ENCODE results near the gene MRPS18C.

The MRPS18C gene

DNA sequence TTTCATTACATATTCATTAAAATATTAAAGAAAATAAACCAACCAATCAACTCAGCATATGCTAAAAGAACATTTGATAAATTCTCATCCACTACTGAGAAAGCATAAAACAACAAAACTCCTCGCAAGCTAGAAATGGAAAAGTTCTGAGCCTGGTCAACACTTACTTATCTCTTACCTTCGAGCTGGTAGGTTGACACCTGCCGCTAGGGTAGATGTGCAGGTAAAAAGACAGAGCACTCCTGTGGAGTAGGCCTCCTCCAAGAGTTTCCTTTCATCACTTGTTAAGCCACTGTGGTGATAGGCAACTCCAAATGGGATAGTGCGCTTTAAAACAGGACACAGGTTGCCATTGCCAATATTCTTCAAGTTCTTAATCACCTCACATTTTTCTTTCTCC, 19.2 kb upstream of the MRPS18C start:
- DNase-seq (ENCODE audit: low read depth), result no peak
- H3K4me3 ChIP-seq (ENCODE audit: low read depth, low read length), result no peak overlapping the region
- TF ChIP-seq, protein P1, sequence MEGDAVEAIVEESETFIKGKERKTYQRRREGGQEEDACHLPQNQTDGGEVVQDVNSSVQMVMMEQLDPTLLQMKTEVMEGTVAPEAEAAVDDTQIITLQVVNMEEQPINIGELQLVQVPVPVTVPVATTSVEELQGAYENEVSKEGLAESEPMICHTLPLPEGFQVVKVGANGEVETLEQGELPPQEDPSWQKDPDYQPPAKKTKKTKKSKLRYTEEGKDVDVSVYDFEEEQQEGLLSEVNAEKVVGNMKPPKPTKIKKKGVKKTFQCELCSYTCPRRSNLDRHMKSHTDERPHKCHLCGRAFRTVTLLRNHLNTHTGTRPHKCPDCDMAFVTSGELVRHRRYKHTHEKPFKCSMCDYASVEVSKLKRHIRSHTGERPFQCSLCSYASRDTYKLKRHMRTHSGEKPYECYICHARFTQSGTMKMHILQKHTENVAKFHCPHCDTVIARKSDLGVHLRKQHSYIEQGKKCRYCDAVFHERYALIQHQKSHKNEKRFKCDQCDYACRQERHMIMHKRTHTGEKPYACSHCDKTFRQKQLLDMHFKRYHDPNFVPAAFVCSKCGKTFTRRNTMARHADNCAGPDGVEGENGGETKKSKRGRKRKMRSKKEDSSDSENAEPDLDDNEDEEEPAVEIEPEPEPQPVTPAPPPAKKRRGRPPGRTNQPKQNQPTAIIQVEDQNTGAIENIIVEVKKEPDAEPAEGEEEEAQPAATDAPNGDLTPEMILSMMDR (IDR thresholded peaks at IDR 0.05; ENCODE audit: low read depth, low read length, missing control alignments), result no peak

DNA sequence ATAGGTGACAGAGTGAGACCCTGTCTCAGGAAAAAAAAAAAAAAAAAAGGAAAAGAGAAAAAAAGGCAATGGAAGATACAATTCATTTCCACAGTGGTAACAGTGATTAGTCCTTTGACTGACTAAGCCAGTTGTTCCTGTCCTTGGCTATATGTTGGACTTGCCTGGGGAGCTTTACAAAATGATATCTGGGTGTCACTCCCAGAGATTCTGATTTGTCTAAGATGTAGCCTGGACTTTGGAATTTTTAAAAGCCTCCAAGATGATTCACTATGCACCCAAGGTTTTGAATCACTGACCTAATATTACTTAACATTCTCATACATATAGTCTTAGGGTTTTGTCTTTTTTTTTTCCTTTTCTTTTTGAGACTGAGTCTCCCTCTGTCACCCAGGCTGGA, 17.1 kb upstream of the MRPS18C start:
- no peak overlapping the region for H3K4me3 ChIP-seq (ENCODE audit: low read depth, low read length)
- no peak for DNase-seq (ENCODE audit: low read depth)
- TF ChIP-seq, protein P1 (IDR thresholded peaks at IDR 0.05; ENCODE audit: low read depth, low read length, missing control alignments), result no peak

DNA sequence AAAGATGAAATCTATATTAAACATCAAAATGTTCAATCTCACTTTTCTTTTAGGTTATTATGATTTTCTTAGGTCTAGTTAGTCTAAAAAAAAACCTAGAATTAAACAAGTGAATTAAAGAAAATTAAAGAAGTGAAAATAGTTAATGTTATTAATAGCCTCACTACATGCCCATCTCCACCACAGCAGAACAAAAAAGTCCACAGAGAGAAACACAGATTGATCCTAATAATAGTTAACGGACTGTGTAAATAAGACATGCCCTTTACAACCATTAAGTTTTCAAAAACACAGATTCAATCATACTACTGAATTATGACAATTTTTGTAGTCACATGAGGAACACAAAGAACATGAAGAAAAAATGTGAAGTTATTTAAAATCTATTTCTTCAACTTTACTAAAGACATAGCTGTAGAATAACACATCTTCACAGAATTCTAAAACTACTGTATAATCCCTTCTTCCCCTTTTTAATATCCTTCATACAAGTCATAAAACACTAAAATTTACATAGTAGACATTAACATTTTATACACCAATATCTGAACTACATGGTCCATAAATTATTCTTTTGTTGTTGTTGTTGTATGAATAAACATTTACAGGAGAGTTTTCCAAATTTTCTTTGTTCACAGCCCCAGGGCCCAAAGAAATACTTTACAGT, 15.6 kb upstream of the MRPS18C start:
- no peak for DNase-seq (ENCODE audit: low read depth)
- TF ChIP-seq, protein P1 (IDR thresholded peaks at IDR 0.05; ENCODE audit: low read depth, low read length, missing control alignments), result no peak

DNA sequence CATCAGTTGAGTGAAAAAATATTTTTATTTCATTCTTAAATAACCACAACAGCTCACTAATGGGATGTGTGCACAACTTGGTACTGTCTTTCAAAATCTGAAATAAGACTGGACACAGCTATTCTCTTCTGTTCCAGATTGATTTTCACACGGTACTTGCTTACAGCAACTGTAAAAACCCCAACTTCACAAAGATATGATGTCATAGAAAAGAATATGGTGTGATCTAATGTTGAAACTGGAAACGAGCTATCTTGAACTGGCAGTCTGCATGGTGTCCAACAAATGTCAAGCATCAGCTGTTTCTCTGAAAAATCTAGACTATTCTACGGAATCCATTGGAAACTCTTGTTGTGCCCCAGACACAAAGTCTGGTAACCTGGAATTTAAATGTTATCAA, 15.0 kb upstream of the MRPS18C start:
- DNase-seq (ENCODE audit: low read depth), result no peak
- TF ChIP-seq, protein P1 (IDR thresholded peaks at IDR 0.05; ENCODE audit: low read depth, low read length, missing control alignments), result no peak
- no peak overlapping the region for H3K4me3 ChIP-seq (ENCODE audit: low read depth, low read length)

More for the DNA sequence above, 15.6 kb upstream of the MRPS18C start:
- no peak overlapping the region for H3K4me3 ChIP-seq (ENCODE audit: low read depth, low read length)

DNA sequence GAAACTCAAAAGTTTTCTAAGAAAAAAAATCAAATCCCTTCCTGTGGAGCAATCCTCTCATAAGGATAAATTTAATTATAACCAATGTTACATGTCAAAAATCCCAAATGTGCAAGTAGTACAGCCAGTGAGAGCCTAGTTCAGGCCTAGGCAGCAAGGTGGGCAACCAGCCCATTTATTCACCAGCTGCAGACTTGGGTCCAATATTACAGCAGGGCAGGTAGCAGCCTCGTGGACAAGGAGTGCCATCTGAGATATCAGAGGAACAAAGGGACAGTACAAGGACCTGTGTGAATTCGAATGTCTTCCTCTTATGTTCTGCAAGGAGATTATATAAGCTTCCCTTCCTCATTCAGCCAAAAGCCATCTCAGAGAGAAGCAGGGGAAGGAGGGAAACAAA, 6.8 kb upstream of the MRPS18C start:
- TF ChIP-seq, protein P1 (IDR thresholded peaks at IDR 0.05; ENCODE audit: low read depth, low read length, missing control alignments), result no peak
- DNase-seq (ENCODE audit: low read depth), result no peak
- no peak overlapping the region for H3K4me3 ChIP-seq (ENCODE audit: low read depth, low read length)

DNA sequence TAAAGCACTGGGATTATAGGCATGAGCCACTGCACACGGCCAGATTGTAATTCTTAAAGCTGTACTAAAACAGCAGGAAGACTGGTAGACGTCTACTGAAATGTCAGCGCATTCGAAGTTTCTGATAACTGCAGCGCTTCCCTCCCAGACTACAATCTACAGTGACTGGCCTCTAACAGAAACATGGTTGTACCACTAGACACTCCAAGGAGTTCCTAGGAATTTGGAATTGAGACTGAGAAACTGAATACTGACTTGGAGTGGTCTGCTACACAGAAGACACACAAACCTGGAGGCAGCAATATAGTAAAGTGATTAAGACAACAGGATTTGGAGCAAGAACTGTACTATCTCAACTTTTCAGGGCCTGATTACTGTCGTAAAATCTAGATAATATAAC, 1.2 kb upstream of the MRPS18C start:
- TF ChIP-seq, protein P1 (IDR thresholded peaks at IDR 0.05; ENCODE audit: low read depth, low read length, missing control alignments), result no peak
- peak overlapping the region; percentile 86 for H3K4me3 ChIP-seq (ENCODE audit: low read depth, low read length)
- DNase-seq (ENCODE audit: low read depth), result no peak

DNA sequence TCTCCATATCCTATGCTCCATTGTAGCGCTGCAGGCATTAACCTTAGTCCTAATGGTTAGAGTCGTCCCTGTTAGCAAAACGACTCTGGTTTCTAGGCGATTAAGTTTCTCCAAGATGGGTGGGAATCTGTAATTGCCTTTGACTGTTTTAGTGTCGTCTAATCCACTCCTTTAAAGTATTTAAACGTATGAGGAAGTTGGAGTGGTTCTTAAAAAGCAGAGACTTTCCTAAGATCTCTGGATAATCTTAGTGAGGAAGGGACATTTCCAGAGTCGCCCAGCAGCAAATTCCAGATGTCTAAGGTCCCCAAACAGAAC, 285 bp downstream of the MRPS18C start:
- H3K4me3 ChIP-seq (ENCODE audit: low read depth, low read length), result peak overlapping the region; percentile 86
- TF ChIP-seq, protein P1 (IDR thresholded peaks at IDR 0.05; ENCODE audit: low read depth, low read length, missing control alignments), result no peak
- DNase-seq (ENCODE audit: low read depth), result no peak
